ENCODE measurements around the gene NECAB2. TPM values are rescaled to one million over a fixed set of nuclear protein-coding genes. Genes with fewer than 3 reads are reported as not detected.

NECAB2 gene
- total RNA-seq, 2 donors from 2014 or later: 0.24 to 1.0 TPM

GRCh38 chr16:83973581-83974385 lies 5.7 kb downstream of the NECAB2 start:
- ATAC-seq: no peak
- DNase-seq: no peak
- intact Hi-C loops (cut with DNase I, micrococcal nuclease): loop anchor here in 1 of 2 donors (10.0 kb wide), 1 partner anchor 81 kb away; no protein-coding TSS in a partner anchor

GRCh38 chr16:83974475-83974874 lies 6.4 kb downstream of the NECAB2 start:
- intact Hi-C loops (cut with DNase I, micrococcal nuclease): loop anchor here in 1 of 2 donors (10.0 kb wide), 1 partner anchor 80 kb away; no protein-coding TSS in a partner anchor
- ATAC-seq (no peak), DNase-seq (no peak)

GRCh38 chr16:83975590-83976260 lies 7.7 kb downstream of the NECAB2 start:
- ATAC-seq (no peak), DNase-seq (no peak)
- intact Hi-C loops (cut with DNase I, micrococcal nuclease): loop anchor here in 1 of 2 donors (10.0 kb wide), 1 partner anchor 79 kb away; no protein-coding TSS in a partner anchor

GRCh38 chr16:83977056-83977815 lies 9.2 kb downstream of the NECAB2 start:
- DNase-seq (no peak), ATAC-seq (no peak)
- intact Hi-C loops (cut with DNase I, micrococcal nuclease): loop anchor here in 1 of 2 donors (10.0 kb wide), 1 partner anchor 78 kb away; no protein-coding TSS in a partner anchor

GRCh38 chr16:83978401-83978904 lies 10.4 kb downstream of the NECAB2 start:
- DNase-seq (no peak), ATAC-seq (no peak)
- intact Hi-C loops (cut with DNase I, micrococcal nuclease): loop anchor here in 1 of 2 donors (10.0 kb wide), 1 partner anchor 76 kb away; no protein-coding TSS in a partner anchor

- intact Hi-C loops (cut with DNase I, micrococcal nuclease): loop anchor here in 1 of 2 donors (10.0 kb wide), 1 partner anchor 75 kb away; no protein-coding TSS in a partner anchor
- ATAC-seq: no peak
Observed at GRCh38 chr16:83979441-83979840, 11.4 kb downstream of the NECAB2 start.

GRCh38 chr16:83980794-83981193 lies 12.8 kb downstream of the NECAB2 start:
- intact Hi-C loops (cut with DNase I, micrococcal nuclease): no loop called here
- no peak for DNase-seq
- ATAC-seq: no peak

More at GRCh38 chr16:83979441-83979840, 11.4 kb downstream of the NECAB2 start:
- DNase-seq: no peak

- intact Hi-C loops (cut with DNase I, micrococcal nuclease): no loop called here
- no peak for DNase-seq
- ATAC-seq: no peak
Observed at GRCh38 chr16:83981799-83982198, 13.8 kb downstream of the NECAB2 start.

GRCh38 chr16:83983491-83983890 lies 15.4 kb downstream of the NECAB2 start:
- DNase-seq (no peak), ATAC-seq (no peak)
- intact Hi-C loops (cut with DNase I, micrococcal nuclease): no loop called here

GRCh38 chr16:83989300-83989699 lies 21.3 kb downstream of the NECAB2 start:
- no peak for DNase-seq
- intact Hi-C loops (cut with DNase I, micrococcal nuclease): no loop called here
- no peak for ATAC-seq

GRCh38 chr16:83990492-83990891 lies 22.4 kb downstream of the NECAB2 start:
- DNase-seq: no peak
- intact Hi-C loops (cut with DNase I, micrococcal nuclease): no loop called here
- no peak for ATAC-seq

GRCh38 chr16:83992624-83993023 lies 24.6 kb downstream of the NECAB2 start:
- no peak for ATAC-seq
- DNase-seq: no peak
- intact Hi-C loops (cut with DNase I, micrococcal nuclease): no loop called here

GRCh38 chr16:83994087-83994486 lies 26.0 kb downstream of the NECAB2 start:
- DNase-seq: no peak
- no peak for ATAC-seq
- intact Hi-C loops (cut with DNase I, micrococcal nuclease): no loop called here

GRCh38 chr16:83994703-83995102 lies 26.7 kb downstream of the NECAB2 start:
- ATAC-seq (no peak), DNase-seq (no peak)
- intact Hi-C loops (cut with DNase I, micrococcal nuclease): no loop called here

GRCh38 chr16:83995754-83996153 lies 27.7 kb downstream of the NECAB2 start:
- ATAC-seq (peak; percentile 90), DNase-seq (peak in 1 of 2 donors; percentile 36)
- intact Hi-C loops (cut with DNase I, micrococcal nuclease): no loop called here

- ATAC-seq: no peak
- intact Hi-C loops (cut with DNase I, micrococcal nuclease): no loop called here
- no peak for DNase-seq
Observed at GRCh38 chr16:83996481-83997252, 28.6 kb downstream of the NECAB2 start.

- ATAC-seq (no peak), DNase-seq (no peak)
- intact Hi-C loops (cut with DNase I, micrococcal nuclease): no loop called here
Observed at GRCh38 chr16:83998091-83998490, 30.0 kb downstream of the NECAB2 start.

GRCh38 chr16:84000989-84001642 lies 33.1 kb downstream of the NECAB2 start:
- DNase-seq (no peak), ATAC-seq (no peak)
- intact Hi-C loops (cut with DNase I, micrococcal nuclease): no loop called here
